Esophagus muscularis mucosa (tissue), 4 donors: Measurements from ENCODE around the gene ICA1L. TPM values are rescaled to one million over a fixed set of nuclear protein-coding genes. Genes with fewer than 3 reads are reported as not detected.

Source experiments
- DNase-seq: peaks from one replicate; pipeline ENCODE4 v3.0.0-alpha.2; 2017; ENCODE audit errors: extremely low spot score
- H3K27ac ChIP-seq, 4 donors: fragments of 200-600 bp; sonication (generic); replicated peaks in 1 of 4; 1 replicate in 3 of 4; 2 replicates in 1 of 4; pipeline ENCODE4 v1.5.1; 2016 to 2019; ENCODE audit warnings: mild to moderate bottlenecking in 1 of 4
- H3K27me3 ChIP-seq, 4 donors: fragments of 200-600 bp; sonication (generic); one replicate each; pipeline versions ENCODE4 v1.5.1 to v1.6.0; 2016 to 2019
- H3K36me3 ChIP-seq, 4 donors: fragments of 200-600 bp; sonication (generic); one replicate each; pipeline ENCODE4 v1.5.1; 2016 to 2019
- H3K4me1 ChIP-seq, 4 donors: fragments of 200-600 bp; sonication (generic); one replicate each; pipeline ENCODE4 v1.5.1; 2016 to 2019
- H3K4me3 ChIP-seq, 4 donors: fragments of 200-600 bp; sonication (generic); 1 replicate in 2 of 4; 2 replicates in 2 of 4; pipeline ENCODE4 v1.5.1; 2016 to 2019; ENCODE audit warnings: mild to moderate bottlenecking in 4 of 4, moderate library complexity in 1 of 4
- H3K9me3 ChIP-seq, 4 donors: fragments of 200-600 bp; sonication (generic); 1 replicate in 3 of 4; 2 replicates in 1 of 4; pipeline ENCODE4 v1.5.1; 2016 to 2019
- EP300 ChIP-seq: sonication (generic); formaldehyde crosslinking; IDR thresholded peaks from one replicate; pipeline ENCODE4 v1.6.1; 2017; ENCODE audit warnings: antibody characterized with exemption
- POLR2A ChIP-seq: fragments of 450-650 bp; IDR thresholded peaks from one replicate; pipeline ENCODE4 v1.6.1; 2017; ENCODE audit warnings: antibody characterized with exemption, moderate library complexity, mild to moderate bottlenecking, low read depth
- POLR2AphosphoS5 ChIP-seq, 2 donors: sonication (generic); formaldehyde crosslinking; IDR thresholded peaks; one replicate each; pipeline ENCODE4 v1.6.1; 2017; ENCODE audit warnings: antibody characterized with exemption in 2 of 2
- WGBS: methylation state at CpG from one replicate; pipeline ENCODE4 v1.1.5; 2018; 5-methylcytosine and 5-hydroxymethylcytosine counted together
- intact Hi-C: fragments of 100-400 bp; cut with DNase I; formaldehyde crosslinking; loops from one replicate; pipeline ENCODE4 v1.15.1; 2023
- total RNA-seq, 4 donors: library from RNA; depleted of rRNA; stranded (reverse); fragments of >200 nt; gene quantifications; one replicate each; pipeline versions ENCODE4 v1.1.0 to v1.2.1, GENCODE V29; 2016
- TF ChIP-seq, protein P1 (sequence below), 3 experiments: fragments of 200-600 bp in 2 of 3; fragments of 450-650 bp in 1 of 3; sonication (generic) in 2 of 3; IDR thresholded peaks; one replicate each; pipeline ENCODE4 v1.5.1; 2017 to 2019; ENCODE audit warnings: antibody characterized with exemption in 3 of 3, mild to moderate bottlenecking in 2 of 3, moderate library complexity in 1 of 3

Gene ICA1L
- total RNA-seq, 4 donors from 2014 or later: 9.6 to 14.4 (median 11.8) TPM

DNA sequence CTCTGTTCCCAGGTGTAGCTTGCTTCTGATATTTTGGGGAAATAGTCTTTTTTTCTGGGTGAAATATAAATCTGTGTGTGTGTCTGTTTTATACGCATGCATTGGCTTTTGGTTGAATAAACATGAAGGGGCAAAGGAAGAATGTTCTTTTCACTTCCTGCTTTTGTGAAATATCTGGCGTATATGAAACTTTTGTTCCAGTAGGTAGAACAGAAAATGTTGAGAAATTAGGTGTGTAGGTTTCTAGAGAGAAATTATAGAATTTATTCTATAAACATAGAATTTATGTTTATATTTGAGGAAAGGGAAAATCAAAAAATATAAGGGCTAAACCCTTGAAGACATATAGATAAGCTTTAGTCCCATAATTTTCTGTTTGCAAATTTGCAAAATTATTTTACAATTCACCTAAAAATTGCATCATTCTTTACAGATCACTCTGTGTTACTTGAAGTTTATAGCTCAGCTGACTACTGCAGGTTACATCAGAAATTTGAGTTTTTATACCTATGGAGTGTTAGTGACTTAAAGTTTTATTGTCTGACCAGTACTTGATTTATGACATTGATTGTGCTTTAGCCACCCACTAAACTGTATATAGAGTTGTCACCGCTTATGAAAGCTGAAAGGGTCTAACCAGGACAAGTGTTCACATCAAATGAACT lies 120.7 kb downstream of the ICA1L start:
- 80% methylated on average over 3 of the region's 3 CpGs for WGBS
- Histone ChIP-seq H3K9me3 (no peaks in the 10 kb centered on the region), H3K4me1 (no peaks in the 10 kb centered on the region), H3K4me3 (no peak overlapping the region), H3K36me3 (no peaks in the 10 kb centered on the region), H3K27me3 (no peaks in the 10 kb centered on the region), H3K27ac (no peak overlapping the region)
- DNase-seq: no peak
- intact Hi-C loops: no loop called here
- TF ChIP-seq EP300 (no peak), POLR2A (no peak), POLR2AphosphoS5 (IDR thresholded peaks at IDR 0.05) (no peak)
- TF ChIP-seq, protein P1, sequence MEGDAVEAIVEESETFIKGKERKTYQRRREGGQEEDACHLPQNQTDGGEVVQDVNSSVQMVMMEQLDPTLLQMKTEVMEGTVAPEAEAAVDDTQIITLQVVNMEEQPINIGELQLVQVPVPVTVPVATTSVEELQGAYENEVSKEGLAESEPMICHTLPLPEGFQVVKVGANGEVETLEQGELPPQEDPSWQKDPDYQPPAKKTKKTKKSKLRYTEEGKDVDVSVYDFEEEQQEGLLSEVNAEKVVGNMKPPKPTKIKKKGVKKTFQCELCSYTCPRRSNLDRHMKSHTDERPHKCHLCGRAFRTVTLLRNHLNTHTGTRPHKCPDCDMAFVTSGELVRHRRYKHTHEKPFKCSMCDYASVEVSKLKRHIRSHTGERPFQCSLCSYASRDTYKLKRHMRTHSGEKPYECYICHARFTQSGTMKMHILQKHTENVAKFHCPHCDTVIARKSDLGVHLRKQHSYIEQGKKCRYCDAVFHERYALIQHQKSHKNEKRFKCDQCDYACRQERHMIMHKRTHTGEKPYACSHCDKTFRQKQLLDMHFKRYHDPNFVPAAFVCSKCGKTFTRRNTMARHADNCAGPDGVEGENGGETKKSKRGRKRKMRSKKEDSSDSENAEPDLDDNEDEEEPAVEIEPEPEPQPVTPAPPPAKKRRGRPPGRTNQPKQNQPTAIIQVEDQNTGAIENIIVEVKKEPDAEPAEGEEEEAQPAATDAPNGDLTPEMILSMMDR (IDR thresholded peaks at IDR 0.05): no peak

DNA sequence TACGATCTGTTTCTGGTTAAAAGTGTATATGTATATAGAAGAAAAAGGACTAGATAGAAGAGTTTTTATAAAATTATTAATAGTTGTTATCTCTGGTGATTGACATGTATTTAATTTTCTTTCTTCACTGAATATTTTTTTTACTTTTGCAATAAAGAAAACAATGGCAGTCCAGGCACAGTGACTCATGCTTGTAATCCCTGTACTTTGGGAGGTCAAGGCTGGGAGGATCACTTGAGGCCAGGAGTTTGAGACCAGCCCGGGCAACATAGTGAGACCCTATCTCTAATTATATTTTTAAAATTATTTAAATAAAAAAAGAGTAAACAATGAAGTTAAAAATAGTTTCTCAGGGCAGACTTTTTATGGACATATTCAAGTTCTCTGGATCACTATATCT lies 122.1 kb downstream of the ICA1L start:
- Histone ChIP-seq H3K4me3 (no peak overlapping the region), H3K36me3 (no peaks in the 10 kb centered on the region), H3K27ac (no peak overlapping the region), H3K27me3 (no peaks in the 10 kb centered on the region), H3K9me3 (no peaks in the 10 kb centered on the region), H3K4me1 (no peaks in the 10 kb centered on the region)
- TF ChIP-seq POLR2A (no peak), EP300 (no peak), POLR2AphosphoS5 (IDR thresholded peaks at IDR 0.05) (no peak)
- TF ChIP-seq, protein P1 (IDR thresholded peaks at IDR 0.05): no peak
- WGBS: 90% methylated on average over 2 of the region's 2 CpGs
- intact Hi-C loops: no loop called here
- DNase-seq: no peak

DNA sequence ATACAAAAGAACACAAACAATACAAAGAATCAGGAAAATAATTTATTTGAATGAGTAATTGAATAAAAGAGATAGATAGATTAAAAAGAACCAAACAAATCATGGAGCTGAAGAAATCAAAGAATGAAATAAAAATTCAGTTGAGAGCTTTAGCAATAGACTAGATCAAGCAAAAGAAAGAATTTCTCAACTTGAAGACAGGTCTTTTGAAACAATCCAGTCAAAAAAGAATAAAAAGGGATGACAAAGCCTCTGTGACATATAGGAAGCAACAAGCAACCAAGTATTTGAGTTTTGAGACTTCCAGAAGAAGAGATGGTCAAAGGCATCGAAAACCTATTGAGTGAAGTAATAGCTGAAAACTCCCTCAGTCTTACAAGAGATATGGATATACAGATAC lies 128.0 kb downstream of the ICA1L start:
- Histone ChIP-seq H3K27me3 (no peaks in the 10 kb centered on the region), H3K4me1 (no peaks in the 10 kb centered on the region), H3K27ac (no peak overlapping the region), H3K36me3 (no peaks in the 10 kb centered on the region), H3K4me3 (no peak overlapping the region), H3K9me3 (peaks cover 0 to 6% (median 0%) of the 10 kb centered on the region in 4 donors)
- intact Hi-C loops: no loop called here
- DNase-seq: no peak
- no peak for TF ChIP-seq POLR2AphosphoS5 (IDR thresholded peaks at IDR 0.05)
- TF ChIP-seq EP300: no peak
- TF ChIP-seq, protein P1 (IDR thresholded peaks at IDR 0.05): no peak
- TF ChIP-seq POLR2A: no peak
- WGBS: 100% methylated on average over 1 of the region's 1 CpG

DNA sequence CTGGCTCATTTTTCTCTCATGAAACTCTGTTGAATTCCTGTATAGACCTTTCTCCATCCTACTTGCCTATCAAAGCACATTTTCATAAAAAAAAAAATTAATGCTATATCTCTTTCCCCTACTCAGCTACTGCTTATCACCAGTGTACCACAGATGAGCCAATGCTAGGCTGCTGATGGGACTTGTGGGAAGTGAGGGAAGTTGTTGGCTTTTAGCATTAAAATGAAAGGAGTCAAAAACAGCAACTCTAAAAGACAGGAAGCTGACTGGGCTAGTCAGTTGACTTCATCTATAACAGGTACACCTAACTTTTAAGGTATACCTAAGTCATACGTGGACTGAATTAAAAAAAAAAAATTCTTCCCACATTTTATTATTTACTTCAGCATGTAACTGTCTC lies 134.7 kb downstream of the ICA1L start:
- intact Hi-C loops: no loop called here
- Histone ChIP-seq H3K27me3 (no peaks in the 10 kb centered on the region), H3K4me1 (no peaks in the 10 kb centered on the region), H3K27ac (no peak overlapping the region), H3K9me3 (peaks cover 0 to 8% (median 4%) of the 10 kb centered on the region in 4 donors), H3K4me3 (no peak overlapping the region), H3K36me3 (peaks cover 0 to 5% (median 0%) of the 10 kb centered on the region in 4 donors)
- DNase-seq: no peak
- TF ChIP-seq POLR2AphosphoS5 (IDR thresholded peaks at IDR 0.05): no peak
- TF ChIP-seq EP300: no peak
- TF ChIP-seq POLR2A: no peak
- TF ChIP-seq, protein P1 (IDR thresholded peaks at IDR 0.05): no peak
- WGBS: 96% methylated on average over 1 of the region's 1 CpG

DNA sequence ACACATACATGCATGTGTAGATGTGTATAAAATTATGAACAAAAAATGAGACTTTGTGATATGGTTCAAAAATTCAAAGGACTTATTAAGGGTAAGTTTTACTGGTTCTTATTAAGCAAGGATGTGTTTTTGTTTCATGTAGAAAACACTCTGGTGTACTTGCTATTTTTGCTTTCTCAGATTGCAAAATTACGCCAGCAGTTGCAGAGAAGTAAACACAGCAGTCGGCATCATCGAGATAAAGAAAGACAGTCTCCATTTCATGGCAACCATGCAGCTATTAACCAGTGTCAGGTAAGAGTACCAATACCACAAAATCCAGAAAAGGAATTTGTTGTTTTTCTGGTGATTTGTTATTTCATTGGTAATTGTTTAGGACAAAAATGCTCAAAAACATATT lies 145.5 kb downstream of the ICA1L start:
- no peak overlapping the region for H3K4me3 ChIP-seq
- 91% methylated on average over 3 of the region's 3 CpGs for WGBS
- TF ChIP-seq, protein P1 (IDR thresholded peaks at IDR 0.05): no peak
- TF ChIP-seq POLR2A (no peak), EP300 (no peak), POLR2AphosphoS5 (IDR thresholded peaks at IDR 0.05) (no peak)
- no peaks in the 10 kb centered on the region for H3K27me3 ChIP-seq
- no peak overlapping the region for H3K27ac ChIP-seq
- H3K4me1 ChIP-seq: no peaks in the 10 kb centered on the region
- intact Hi-C loops: no loop called here
- H3K9me3 ChIP-seq: no peaks in the 10 kb centered on the region
- no peak for DNase-seq
- peaks cover 0 to 15% (median 2%) of the 10 kb centered on the region in 4 donors for H3K36me3 ChIP-seq
